Stromal cell of bone marrow (primary cell): ENCODE results near the gene KIAA0825.
A peak's percentile ranks its signal among the peaks of the same experiment; 100 is the strongest.
"Not testable (repeated sequence)": the region's sequence is repeated elsewhere in the genome, so short reads cannot be mapped to it uniquely, and the experiment has no call there.

Experiments
- DNase-seq: peaks from one replicate; pipeline ENCODE4 v3.0.0-alpha.2; 2012; ENCODE audit warnings: low read depth

KIAA0825 gene

GRCh38 chr5:94366811-94367210 is 251.6 kb downstream of the KIAA0825 start:
- no peak for DNase-seq

DNA sequence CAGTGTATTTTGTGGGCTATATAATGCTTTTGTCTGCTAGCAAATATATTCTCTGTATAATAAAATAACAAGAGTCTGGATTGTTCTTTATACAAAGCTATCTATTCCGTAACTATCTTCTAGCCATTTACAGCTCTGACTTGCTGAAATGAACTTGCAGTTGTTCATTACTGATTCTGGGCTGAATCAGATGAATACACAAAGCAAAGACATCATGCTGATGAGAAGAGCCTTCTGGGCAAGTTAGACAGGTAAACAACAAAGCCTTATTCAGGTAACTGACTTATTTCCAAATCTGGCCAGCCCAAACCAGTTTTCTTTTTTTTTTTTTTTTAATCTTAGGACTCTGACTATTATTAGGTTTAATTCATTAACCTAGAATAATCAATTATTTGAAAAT is 255.5 kb downstream of the KIAA0825 start:
- DNase-seq = no peak

- DNase-seq = no peak
Measured at GRCh38 chr5:94361832-94362796, 256.3 kb downstream of the KIAA0825 start.

- DNase-seq = peak; percentile 2
Measured at GRCh38 chr5:94361161-94361560, 257.2 kb downstream of the KIAA0825 start.

- no peak for DNase-seq
Measured at GRCh38 chr5:94360382-94361130, 257.8 kb downstream of the KIAA0825 start.

DNA sequence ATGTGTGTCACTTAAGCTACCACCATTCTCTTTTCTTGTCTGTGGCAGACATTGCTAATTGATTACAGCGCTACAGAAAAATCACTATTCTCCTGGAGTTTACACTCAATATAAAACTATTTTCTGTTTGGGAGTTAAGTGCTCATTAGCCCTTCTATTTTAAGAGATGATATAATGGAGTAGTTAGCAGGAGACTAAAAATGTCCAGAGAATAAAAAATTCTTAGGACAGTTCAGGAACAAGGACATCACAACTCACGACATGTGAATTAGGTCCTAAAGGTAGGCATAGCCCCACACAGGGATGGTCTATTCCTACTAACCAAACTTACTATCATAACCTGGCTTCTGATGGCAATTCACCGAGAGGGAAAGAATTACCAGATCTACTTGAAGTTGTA is 258.5 kb downstream of the KIAA0825 start:
- DNase-seq = no peak

DNA sequence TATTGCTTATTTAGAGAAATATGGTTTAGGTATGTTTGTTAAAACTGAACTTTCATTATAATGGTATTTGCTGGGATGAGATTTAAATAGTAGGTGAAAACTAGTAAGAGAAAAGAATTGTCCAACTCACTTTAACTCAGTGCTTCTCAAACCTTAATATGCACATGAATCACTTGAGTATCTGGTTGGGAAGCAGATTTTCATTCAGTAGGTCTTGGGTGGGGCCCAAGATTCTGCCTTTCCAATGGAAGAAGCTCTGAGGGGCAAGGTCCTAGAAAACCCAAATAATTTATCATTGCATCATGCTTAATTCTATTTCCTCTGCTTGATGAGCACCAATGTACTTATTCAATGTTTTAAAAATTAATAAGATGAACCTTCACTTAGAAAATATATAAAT is 262.6 kb downstream of the KIAA0825 start:
- DNase-seq = no peak

- not testable (repeated sequence) for DNase-seq
Measured at GRCh38 chr5:94354837-94355485, 263.4 kb downstream of the KIAA0825 start.

- DNase-seq = no peak
Measured at GRCh38 chr5:94353605-94354004, 264.8 kb downstream of the KIAA0825 start.

- DNase-seq = no peak
Measured at GRCh38 chr5:94347130-94347529, 271.3 kb downstream of the KIAA0825 start.

- no peak for DNase-seq
Measured at GRCh38 chr5:94345257-94345656, 273.1 kb downstream of the KIAA0825 start.

DNA sequence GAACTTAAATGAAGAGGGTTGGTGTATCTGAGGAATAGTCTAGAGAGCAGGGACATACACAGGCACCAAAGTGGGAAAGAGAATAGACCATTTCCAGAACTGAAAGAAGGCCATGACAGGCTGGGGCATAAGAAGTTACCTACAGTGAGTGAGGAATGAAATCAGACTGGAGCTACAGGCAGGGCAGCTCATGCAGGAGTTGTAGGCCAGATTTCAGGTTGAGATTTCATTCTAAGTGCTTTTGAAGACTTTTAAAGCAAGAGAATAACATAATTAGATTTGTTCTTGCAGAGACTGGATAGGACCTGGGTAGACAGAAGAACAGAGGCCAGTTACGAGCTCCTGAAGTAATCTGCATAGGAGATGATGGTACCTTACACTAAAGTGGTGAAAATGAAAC is 280.8 kb downstream of the KIAA0825 start:
- DNase-seq = no peak

- no peak for DNase-seq
Measured at GRCh38 chr5:94335936-94336335, 282.5 kb downstream of the KIAA0825 start.

- DNase-seq = no peak
Measured at GRCh38 chr5:94329115-94329514, 289.3 kb downstream of the KIAA0825 start.

GRCh38 chr5:94326586-94326985 is 291.8 kb downstream of the KIAA0825 start:
- DNase-seq = peak; percentile 17

DNA sequence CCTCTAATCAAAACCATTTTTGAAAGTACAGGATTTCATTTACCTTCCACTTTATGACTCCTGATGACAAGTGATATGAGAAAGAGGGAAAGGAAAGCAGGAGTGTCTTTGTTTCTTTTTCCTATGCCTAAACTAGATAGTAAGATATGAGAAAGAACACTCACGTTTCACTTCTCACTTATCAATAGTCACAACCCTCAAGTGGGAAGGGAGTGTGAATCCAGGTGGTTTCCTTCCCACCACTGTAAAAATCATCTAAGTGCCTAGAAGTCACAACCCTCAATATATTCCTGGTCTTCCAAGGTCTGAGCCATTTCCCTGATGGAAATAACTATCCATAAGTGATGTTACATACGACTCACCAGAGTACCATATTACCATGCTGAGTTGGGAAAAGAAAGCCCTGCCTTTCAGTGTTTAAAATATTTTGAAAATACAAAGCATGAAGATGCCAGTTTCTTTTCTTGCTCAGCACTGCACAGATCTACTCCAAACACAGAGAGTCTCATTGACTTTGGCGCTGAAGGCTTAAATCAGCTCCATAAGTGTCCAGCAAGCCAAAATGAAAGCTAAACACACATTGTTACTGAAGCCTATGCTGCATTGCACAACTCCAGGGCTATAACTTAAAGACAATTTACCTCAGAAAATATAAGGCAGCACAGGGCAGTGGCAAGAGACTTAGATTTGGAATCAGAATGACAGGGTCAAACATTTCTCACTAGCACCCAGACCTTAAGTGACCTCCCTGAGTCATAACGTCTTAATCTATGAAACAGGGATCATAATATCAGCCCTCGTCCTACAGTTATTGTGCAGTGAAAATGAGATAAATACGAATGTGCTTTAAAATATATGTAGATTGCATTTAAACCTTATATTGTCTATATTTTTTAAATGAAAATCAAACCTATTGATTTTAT is 301.2 kb downstream of the KIAA0825 start:
- no peak for DNase-seq

DNA sequence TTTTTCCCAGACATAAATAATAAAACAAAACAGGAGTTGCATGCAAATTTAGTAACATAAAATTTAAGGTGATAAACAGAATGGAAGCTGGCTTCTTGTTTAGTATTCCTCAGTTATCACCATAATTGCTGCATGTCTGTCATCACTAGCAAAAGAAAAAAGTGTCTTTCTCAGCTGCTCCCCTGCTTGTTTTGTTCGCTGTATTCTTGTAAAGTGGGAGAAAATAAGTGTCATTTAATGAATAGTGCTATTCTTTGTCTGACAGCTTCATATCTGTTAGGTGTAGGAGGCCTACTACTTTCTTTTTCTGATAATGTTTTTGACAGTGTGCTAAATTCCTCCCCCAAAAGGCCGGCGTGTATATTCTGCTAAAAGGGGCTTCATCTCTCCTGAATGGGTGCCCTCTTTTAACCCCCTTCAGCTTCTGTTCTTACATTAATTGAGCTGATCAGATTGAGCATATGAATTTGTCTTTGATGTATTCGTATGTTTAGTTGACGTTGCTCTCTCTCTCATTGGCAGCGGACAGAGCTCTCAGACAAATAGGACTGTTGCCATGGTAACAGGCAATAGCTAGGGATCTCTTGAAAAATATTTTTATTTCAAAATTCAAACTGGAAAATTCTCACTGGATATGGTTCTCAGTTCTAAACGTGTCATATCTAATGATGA is 303.8 kb downstream of the KIAA0825 start:
- no peak for DNase-seq

DNA sequence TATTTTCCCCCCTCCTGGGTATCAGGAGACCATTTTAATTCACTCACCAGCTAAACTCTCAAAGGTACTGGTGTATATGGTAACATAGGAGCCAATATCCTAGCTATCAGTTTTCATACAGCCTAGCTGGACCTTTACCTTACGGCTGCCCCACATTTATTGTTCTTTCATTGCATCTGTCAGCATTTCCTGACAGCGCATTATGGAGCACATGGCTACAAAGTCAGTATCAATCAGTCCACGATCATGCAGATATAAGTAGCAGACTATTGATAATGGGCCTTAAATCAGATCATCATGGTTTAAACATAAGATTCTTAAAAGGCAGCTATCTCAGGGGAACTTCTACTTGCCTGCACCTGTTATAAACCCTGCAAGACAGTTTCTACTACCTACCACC is 304.7 kb downstream of the KIAA0825 start:
- no peak for DNase-seq

GRCh38 chr5:94313188-94313587 is 305.2 kb downstream of the KIAA0825 start:
- no peak for DNase-seq

DNA sequence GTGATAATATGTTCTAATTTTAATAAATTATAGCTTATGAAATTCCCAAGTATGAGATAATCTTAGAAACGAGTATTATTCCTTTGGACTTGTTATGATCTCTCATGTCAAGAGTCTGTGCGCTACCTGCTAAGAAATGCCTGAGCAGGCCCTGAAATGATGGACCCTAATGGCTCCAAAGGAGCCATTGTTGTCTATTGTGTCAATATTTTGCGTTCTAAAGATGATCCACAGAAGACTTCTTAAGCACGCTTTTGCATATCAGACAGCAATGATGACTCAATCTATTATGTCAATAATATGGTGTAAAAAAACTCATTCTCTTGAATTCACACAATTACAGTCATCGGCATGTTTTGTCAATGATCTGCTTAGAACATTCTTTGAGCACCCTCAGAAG is 306.1 kb downstream of the KIAA0825 start:
- DNase-seq = no peak

GRCh38 chr5:94310833-94311232 is 307.6 kb downstream of the KIAA0825 start:
- no peak for DNase-seq
